GM12878 (cell line): ENCODE measurements around the gene OR10K2. TPM values are rescaled to one million over a fixed set of nuclear protein-coding genes. Genes with fewer than 3 reads are reported as not detected.

Experiments
- ATAC-seq: fragments of 200-7000 bp; cut with Tn5 transposase; 3 replicates; pipeline ENCODE4 v1.9.1; 2020; ENCODE audit warnings: mild to moderate bottlenecking, moderate library complexity
- BruUV-seq: library from RNA; stranded (reverse); fragments of 400-500 nt; replicated peaks from 2 replicates; lab custom pipeline; 2021; lab: Mats Ljungman, UMichigan
- CTCF ChIA-PET: fragments of 300-600 bp; sonication (Branson Sonifier 250); formaldehyde crosslinking; extraction: SDS; loops from one replicate; lab custom pipeline; 2021; ENCODE audit warnings: inconsistent platforms; lab: Yijun Ruan, JAX
- POLR2A ChIA-PET: fragments of 350-600 bp; formaldehyde crosslinking; extraction: SDS; loops from one replicate; lab custom pipeline; 2021; ENCODE audit warnings: inconsistent platforms; lab: Charles Lee
- RAD21 ChIA-PET: fragments of 300-600 bp; sonication (Branson Sonifier 250); formaldehyde crosslinking; loops from one replicate; lab custom pipeline; 2023; ENCODE audit warnings: antibody characterized with exemption; ENCODE audit not compliant: unreplicated experiment; lab: Charles Lee
- SMC1A ChIA-PET: fragments of 300-600 bp; sonication (Branson Sonifier 250); formaldehyde crosslinking; loops from one replicate; lab custom pipeline; 2023; ENCODE audit not compliant: unreplicated experiment, uncharacterized antibody; lab: Charles Lee
- DNase-seq: peaks from one replicate; pipeline ENCODE4 v3.0.0-alpha.2; 2011; ENCODE audit warnings: low read depth, low spot score
- FAIRE-seq: peaks from 3 replicates; lab custom pipeline; 2011; peaks lifted over from hg19 to GRCh38; lab: Jason Lieb, UNC
- H2AFZ ChIP-seq: 2 replicates; pipeline ENCODE4 v1.6.0; 2011; ENCODE audit warnings: low read depth, low read length, control low read depth; ENCODE audit not compliant: control insufficient read depth
- H3K27ac ChIP-seq: 2 replicates; pipeline ENCODE4 v1.5.1; 2011; ENCODE audit warnings: control low read depth; ENCODE audit not compliant: control insufficient read depth, insufficient read depth
- H3K27me3 ChIP-seq, 2 experiments: replicated peaks in 1 of 2; 2 replicates each; pipeline versions ENCODE4 v1.6.0 to v1.6.1; 2011; ENCODE audit warnings: low read length in 1 of 2; ENCODE audit not compliant: control insufficient read depth in 2 of 2, insufficient read depth in 2 of 2
- H3K36me3 ChIP-seq, 2 experiments: 2 replicates each; pipeline ENCODE4 v1.5.1; 2011; ENCODE audit warnings: low read length in 1 of 2; ENCODE audit not compliant: control insufficient read depth in 2 of 2, insufficient read depth in 2 of 2
- H3K4me1 ChIP-seq: 2 replicates; pipeline ENCODE4 v1.6.1; 2011; ENCODE audit warnings: mild to moderate bottlenecking, low read length, moderate library complexity, mixed read lengths; ENCODE audit not compliant: control insufficient read depth, insufficient read depth
- H3K4me2 ChIP-seq: 2 replicates; pipeline ENCODE4 v1.6.0; 2011; ENCODE audit warnings: control low read depth; ENCODE audit not compliant: control insufficient read depth, insufficient read depth
- H3K4me3 ChIP-seq: fragments of 200-600 bp; sonication (generic); 2 replicates; pipeline ENCODE4 v1.5.1; 2016
- H3K79me2 ChIP-seq: 2 replicates; pipeline ENCODE4 v1.6.0; 2011; ENCODE audit warnings: low read length; ENCODE audit not compliant: control insufficient read depth, insufficient read depth
- H3K9ac ChIP-seq: 2 replicates; pipeline ENCODE4 v1.8.0; 2011; ENCODE audit warnings: low read length, control low read depth, mixed read lengths; ENCODE audit not compliant: control insufficient read depth, insufficient read depth
- H3K9me3 ChIP-seq: replicated peaks from 3 replicates; pipeline ENCODE4 v1.5.1; 2011; ENCODE audit warnings: mild to moderate bottlenecking, low read length; ENCODE audit not compliant: control insufficient read depth, insufficient read depth
- H4K20me1 ChIP-seq: 2 replicates; pipeline ENCODE4 v1.6.0; 2011; ENCODE audit not compliant: control insufficient read depth, insufficient read depth
- BMI1 ChIP-seq: fragments of 450-650 bp; IDR thresholded peaks from 2 replicates; pipeline ENCODE4 v1.6.1; 2016; ENCODE audit warnings: mild to moderate bottlenecking, moderate library complexity, borderline replicate concordance
- CBX5 ChIP-seq: sonication (generic); IDR thresholded peaks from 2 replicates; pipeline ENCODE4 v1.6.1; 2016; ENCODE audit warnings: low read depth, moderate library complexity, mild to moderate bottlenecking, inconsistent platforms
- CEBPB ChIP-seq, 2 experiments: fragments of 150-350 bp in 1 of 2; IDR thresholded peaks; 2 replicates each; pipeline ENCODE4 v1.6.1; 2012 to 2014; ENCODE audit warnings: low read depth in 2 of 2, low read length in 2 of 2, borderline replicate concordance in 1 of 2, inconsistent platforms in 1 of 2
- ETV6 ChIP-seq, 2 experiments: fragments of 450-650 bp in 1 of 2; IDR thresholded peaks in 1 of 2; conservative IDR thresholded peaks in 1 of 2; 2 replicates each; pipeline ENCODE4 v1.6.1; 2014; ENCODE audit warnings: antibody characterized with exemption in 1 of 2, borderline replicate concordance in 1 of 2, low read depth in 1 of 2, mild to moderate bottlenecking in 1 of 2, moderate library complexity in 1 of 2
- HDAC6 ChIP-seq: fragments of 200-600 bp; sonication (generic); IDR thresholded peaks from one replicate; pipeline ENCODE4 v1.8.0; 2017; ENCODE audit warnings: antibody characterized with exemption; ENCODE audit not compliant: unreplicated experiment
- JUNB ChIP-seq: IDR thresholded peaks from 2 replicates; pipeline ENCODE4 v1.6.1; 2016; ENCODE audit warnings: antibody characterized with exemption, mild to moderate bottlenecking
- KAT2A ChIP-seq: conservative IDR thresholded peaks from 2 replicates; pipeline ENCODE4 v1.6.1; 2011; ENCODE audit warnings: low read depth, low read length; ENCODE audit not compliant: control insufficient read depth
- KLF5 ChIP-seq: fragments of 450-650 bp; IDR thresholded peaks from 2 replicates; pipeline ENCODE4 v1.6.1; 2014; ENCODE audit warnings: mild to moderate bottlenecking; ENCODE audit not compliant: partially characterized antibody
- RB1 ChIP-seq: fragments of 450-650 bp; formaldehyde crosslinking; IDR thresholded peaks from 2 replicates; pipeline ENCODE4 v1.6.1; 2017; ENCODE audit warnings: mild to moderate bottlenecking, borderline replicate concordance
- RBBP5 ChIP-seq: fragments of 200-600 bp; sonication (generic); conservative IDR thresholded peaks from 2 replicates; pipeline ENCODE4 v1.6.1; 2016
- SP1 ChIP-seq: IDR thresholded peaks from one replicate; pipeline ENCODE4 v1.6.1; 2011; ENCODE audit warnings: low read depth, low read length
- SREBF2 ChIP-seq: IDR thresholded peaks from 2 replicates; pipeline ENCODE4 v1.6.1; 2012; ENCODE audit warnings: mild to moderate bottlenecking, low read length
- TARDBP ChIP-seq: IDR thresholded peaks from 2 replicates; pipeline ENCODE4 v1.6.1; 2016; ENCODE audit warnings: borderline replicate concordance
- WGBS: methylation state at CpG from one replicate; pipeline ENCODE4 v1.1.6; 2016; ENCODE audit warnings: low lambda C conversion rate; ENCODE audit not compliant: insufficient replicate concordance, insufficient coverage; ENCODE audit errors: missing lambda C conversion rate; 5-methylcytosine and 5-hydroxymethylcytosine counted together
- in situ Hi-C: fragments of 300-500 bp; cut with MboI; formaldehyde crosslinking; loops from 9 replicates; pipeline ENCODE4 v1.14.3; 2018; ENCODE audit warnings: mixed read lengths
- intact Hi-C: fragments of 100-400 bp; cut with micrococcal nuclease; formaldehyde crosslinking; loops from one replicate; pipeline ENCODE4 v1.14.2; 2022; ENCODE audit not compliant: unreplicated experiment
- polyA plus RNA-seq, 11 experiments: library from polyadenylated mRNA; depleted of rRNA in 4 of 11; unstranded in 6 of 11; stranded (reverse) in 5 of 11; fragments of >200 nt; fragmentation: Nextera tagmentation in 4 of 11; fragmentation: Illumina TruSeq in 1 of 11; extraction: Ambion mirVana in 4 of 11; extraction: Trizol in 1 of 11; gene quantifications; 1 replicate in 1 of 11; 2 replicates in 10 of 11; pipeline versions ENCODE4 v1.2.1 to v1.2.3, GENCODE V29; 2011 to 2016; ENCODE audit warnings: inconsistent platforms in 2 of 11, missing spikeins in 2 of 11, low read depth in 1 of 11
- total RNA-seq, 4 experiments: library from RNA; depleted of rRNA in 3 of 4; stranded (reverse); fragments of >200 nt in 3 of 4; fragmentation: Illumina TruSeq in 1 of 4; extraction: Trizol in 1 of 4; gene quantifications; 2 replicates each; pipeline versions ENCODE4 v1.2.1 to v1.2.3, GENCODE V29; 2013 to 2021
- TF ChIP-seq, protein P1 (sequence below): fragments of 450-650 bp; conservative IDR thresholded peaks from 2 replicates; pipeline ENCODE4 v1.6.1; 2017; ENCODE audit warnings: mild to moderate bottlenecking, moderate library complexity
- TF ChIP-seq, protein P2 (sequence below): IDR thresholded peaks from 2 replicates; pipeline ENCODE4 v1.6.1; 2012; ENCODE audit warnings: low read depth, low read length, improper control_type of control experiment
- TF ChIP-seq, protein P3 (sequence below): IDR thresholded peaks from 2 replicates; pipeline ENCODE4 v1.6.1; 2011; ENCODE audit warnings: mild to moderate bottlenecking, low read depth, low read length, moderate library complexity; ENCODE audit not compliant: insufficient replicate concordance

The OR10K2 gene
- total and polyA plus RNA-seq, 10 of the 15 experiments (the other 5 are each of a cell fraction or from before 2014, with no cell fraction given) = not detected

DNA sequence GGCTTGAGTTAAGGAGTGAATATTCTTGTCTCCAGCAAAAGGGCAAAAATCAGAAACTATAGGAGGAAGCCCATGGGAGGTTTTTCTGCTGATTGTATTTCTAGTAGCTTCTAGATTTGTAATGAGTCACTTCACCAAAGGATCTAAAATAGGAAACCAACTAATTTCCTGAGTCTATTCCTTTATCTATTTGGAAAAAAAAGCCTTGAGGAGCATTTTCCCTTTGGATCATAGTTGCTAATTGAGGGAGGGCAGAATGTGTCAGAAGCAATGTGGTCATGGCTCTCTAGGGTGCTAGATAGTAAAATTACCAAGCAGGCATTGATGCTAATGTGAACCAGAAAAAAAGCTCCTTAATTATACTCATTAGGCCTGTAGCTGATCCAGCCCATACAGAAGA lies 45.9 kb upstream of the OR10K2 start, which contains the start of gene OR10R2 (continued):
- TF ChIP-seq KLF5 (no peak), BMI1 (no peak), CBX5 (no peak), JUNB (no peak), TARDBP (no peak), RBBP5 (no peak)
- TF ChIP-seq, protein P1, sequence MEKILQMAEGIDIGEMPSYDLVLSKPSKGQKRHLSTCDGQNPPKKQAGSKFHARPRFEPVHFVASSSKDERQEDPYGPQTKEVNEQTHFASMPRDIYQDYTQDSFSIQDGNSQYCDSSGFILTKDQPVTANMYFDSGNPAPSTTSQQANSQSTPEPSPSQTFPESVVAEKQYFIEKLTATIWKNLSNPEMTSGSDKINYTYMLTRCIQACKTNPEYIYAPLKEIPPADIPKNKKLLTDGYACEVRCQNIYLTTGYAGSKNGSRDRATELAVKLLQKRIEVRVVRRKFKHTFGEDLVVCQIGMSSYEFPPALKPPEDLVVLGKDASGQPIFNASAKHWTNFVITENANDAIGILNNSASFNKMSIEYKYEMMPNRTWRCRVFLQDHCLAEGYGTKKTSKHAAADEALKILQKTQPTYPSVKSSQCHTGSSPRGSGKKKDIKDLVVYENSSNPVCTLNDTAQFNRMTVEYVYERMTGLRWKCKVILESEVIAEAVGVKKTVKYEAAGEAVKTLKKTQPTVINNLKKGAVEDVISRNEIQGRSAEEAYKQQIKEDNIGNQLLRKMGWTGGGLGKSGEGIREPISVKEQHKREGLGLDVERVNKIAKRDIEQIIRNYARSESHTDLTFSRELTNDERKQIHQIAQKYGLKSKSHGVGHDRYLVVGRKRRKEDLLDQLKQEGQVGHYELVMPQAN = no peak
- TF ChIP-seq, protein P2, sequence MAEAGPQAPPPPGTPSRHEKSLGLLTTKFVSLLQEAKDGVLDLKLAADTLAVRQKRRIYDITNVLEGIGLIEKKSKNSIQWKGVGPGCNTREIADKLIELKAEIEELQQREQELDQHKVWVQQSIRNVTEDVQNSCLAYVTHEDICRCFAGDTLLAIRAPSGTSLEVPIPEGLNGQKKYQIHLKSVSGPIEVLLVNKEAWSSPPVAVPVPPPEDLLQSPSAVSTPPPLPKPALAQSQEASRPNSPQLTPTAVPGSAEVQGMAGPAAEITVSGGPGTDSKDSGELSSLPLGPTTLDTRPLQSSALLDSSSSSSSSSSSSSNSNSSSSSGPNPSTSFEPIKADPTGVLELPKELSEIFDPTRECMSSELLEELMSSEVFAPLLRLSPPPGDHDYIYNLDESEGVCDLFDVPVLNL = no peak

DNA sequence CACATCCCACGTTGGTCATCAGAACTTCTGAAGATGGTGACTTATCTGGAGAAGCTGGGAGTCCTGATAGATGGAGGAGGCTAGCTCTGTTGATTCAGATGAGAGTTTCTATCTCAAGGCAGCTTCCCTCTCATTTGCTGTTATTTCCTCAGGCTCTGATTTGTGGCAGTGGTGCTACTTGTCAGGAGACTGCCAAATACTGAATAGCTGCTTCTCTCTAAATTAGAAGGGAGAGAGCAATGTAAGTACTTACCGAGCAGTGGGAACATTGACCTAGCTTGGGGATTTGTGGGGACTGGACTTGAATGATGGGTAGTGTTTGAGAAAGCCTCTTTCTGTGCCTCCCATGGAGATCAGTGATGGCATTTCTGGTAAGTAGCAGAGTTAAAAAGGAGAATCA lies 35.5 kb upstream of the OR10K2 start, which contains the start of gene OR10K1:
Gene OR10K1, plus strand, starts transcription at position 301 of the 400 bp plus-strand sequence. CDS start 3,728 bp downstream, outside the sequence.
- no peak within 1 kb of the TSS for H3K4me2 ChIP-seq
- no peaks in the 10 kb centered on the region for H3K9me3 ChIP-seq
- DNase-seq (no peak), FAIRE-seq (no peak), ATAC-seq (no peak)
- H4K20me1 ChIP-seq = no peaks in the 10 kb centered on the region
- SMC1A ChIA-PET = interaction anchor here (0.9 kb wide), 1 partner anchor 280 kb away, joined by 3 read pairs; no protein-coding TSS in a partner anchor
- intact Hi-C loops = no loop called here
- H3K9ac ChIP-seq = no peak within 1 kb of the TSS
- TF ChIP-seq CEBPB (IDR thresholded peaks at IDR 0.05; ENCODE audit: borderline replicate concordance in 1 of 2, low read depth in 2 of 2, low read length in 2 of 2) (no peak), KAT2A (no peak), RB1 (no peak), SP1 (no peak), HDAC6 (no peak), SREBF2 (no peak), ETV6 (conservative IDR thresholded peaks at IDR 0.05 in 1 of 2, IDR thresholded peaks at IDR 0.05 in 1 of 2; ENCODE audit: borderline replicate concordance in 1 of 2, low read depth in 1 of 2) (no peak)
- TF ChIP-seq, protein P3, sequence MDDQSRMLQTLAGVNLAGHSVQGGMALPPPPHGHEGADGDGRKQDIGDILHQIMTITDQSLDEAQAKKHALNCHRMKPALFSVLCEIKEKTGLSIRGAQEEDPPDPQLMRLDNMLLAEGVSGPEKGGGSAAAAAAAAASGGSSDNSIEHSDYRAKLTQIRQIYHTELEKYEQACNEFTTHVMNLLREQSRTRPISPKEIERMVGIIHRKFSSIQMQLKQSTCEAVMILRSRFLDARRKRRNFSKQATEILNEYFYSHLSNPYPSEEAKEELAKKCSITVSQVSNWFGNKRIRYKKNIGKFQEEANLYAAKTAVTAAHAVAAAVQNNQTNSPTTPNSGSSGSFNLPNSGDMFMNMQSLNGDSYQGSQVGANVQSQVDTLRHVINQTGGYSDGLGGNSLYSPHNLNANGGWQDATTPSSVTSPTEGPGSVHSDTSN = no peak
- H3K36me3 ChIP-seq = no peaks in the 10 kb centered on the region
- in situ Hi-C loops = no loop called here
- 29% methylated on average over 2 of the region's 2 CpGs for WGBS
- no peak within 1 kb of the TSS for H2AFZ ChIP-seq
- POLR2A ChIA-PET = no interaction called here
- RAD21 ChIA-PET = no interaction called here
- no TSS peak for BruUV-seq
- H3K4me1 ChIP-seq = no peaks in the 10 kb centered on the region
- H3K27me3 ChIP-seq = no peaks in the 10 kb centered on the region
- CTCF ChIA-PET = no interaction called here
- no peak within 1 kb of the TSS for H3K4me3 ChIP-seq
- no peak within 1 kb of the TSS for H3K27ac ChIP-seq
- H3K79me2 ChIP-seq = no peaks in the 10 kb centered on the region
